Nephron progenitor cell (in vitro differentiated cells): ENCODE measurements around the gene ZNRF1.

Source experiments
- DNase-seq: peaks from one replicate; pipeline ENCODE4 v3.0.0; 2021
- H3K27ac Mint-ChIP-seq: 2 replicates; pipeline ENCODE4 v1.8.0; 2021; ENCODE audit warnings: mild to moderate bottlenecking, moderate library complexity, mixed read lengths
- H3K27me3 Mint-ChIP-seq: 2 replicates; pipeline ENCODE4 v1.8.0; 2021; ENCODE audit warnings: mild to moderate bottlenecking, low read depth, mixed read lengths; ENCODE audit not compliant: poor library complexity
- H3K36me3 Mint-ChIP-seq: 2 replicates; pipeline ENCODE4 v1.8.0; 2021; ENCODE audit warnings: low read depth, mixed read lengths
- H3K4me1 Mint-ChIP-seq: 2 replicates; pipeline ENCODE4 v1.8.0; 2021; ENCODE audit warnings: mixed read lengths
- H3K4me3 Mint-ChIP-seq: 2 replicates; pipeline ENCODE4 v1.8.0; 2021; ENCODE audit warnings: mild to moderate bottlenecking, moderate library complexity, mixed read lengths
- H3K9me3 Mint-ChIP-seq: 2 replicates; pipeline ENCODE4 v1.8.0; 2021; ENCODE audit warnings: mild to moderate bottlenecking, moderate library complexity, mixed read lengths
- CTCF ChIP-seq: fragments of 200-600 bp; sonication (generic); IDR thresholded peaks from 2 replicates; pipeline ENCODE4 v1.5.0; 2021; ENCODE audit warnings: antibody characterized with exemption

The ZNRF1 gene

GRCh38 chr16:75042426-75043174 lies 43.8 kb downstream of the ZNRF1 start:
- Mint-ChIP-seq H3K27me3 (peaks cover 3% of the 10 kb centered on the region), H3K4me3 (no peak overlapping the region), H3K9me3 (peaks cover 25% of the 10 kb centered on the region), H3K27ac (peak overlapping the region; percentile 8), H3K4me1 (peaks cover 17% of the 10 kb centered on the region), H3K36me3 (peaks cover 39% of the 10 kb centered on the region)
- TF ChIP-seq CTCF: no peak
- DNase-seq: peak; percentile 7

DNA sequence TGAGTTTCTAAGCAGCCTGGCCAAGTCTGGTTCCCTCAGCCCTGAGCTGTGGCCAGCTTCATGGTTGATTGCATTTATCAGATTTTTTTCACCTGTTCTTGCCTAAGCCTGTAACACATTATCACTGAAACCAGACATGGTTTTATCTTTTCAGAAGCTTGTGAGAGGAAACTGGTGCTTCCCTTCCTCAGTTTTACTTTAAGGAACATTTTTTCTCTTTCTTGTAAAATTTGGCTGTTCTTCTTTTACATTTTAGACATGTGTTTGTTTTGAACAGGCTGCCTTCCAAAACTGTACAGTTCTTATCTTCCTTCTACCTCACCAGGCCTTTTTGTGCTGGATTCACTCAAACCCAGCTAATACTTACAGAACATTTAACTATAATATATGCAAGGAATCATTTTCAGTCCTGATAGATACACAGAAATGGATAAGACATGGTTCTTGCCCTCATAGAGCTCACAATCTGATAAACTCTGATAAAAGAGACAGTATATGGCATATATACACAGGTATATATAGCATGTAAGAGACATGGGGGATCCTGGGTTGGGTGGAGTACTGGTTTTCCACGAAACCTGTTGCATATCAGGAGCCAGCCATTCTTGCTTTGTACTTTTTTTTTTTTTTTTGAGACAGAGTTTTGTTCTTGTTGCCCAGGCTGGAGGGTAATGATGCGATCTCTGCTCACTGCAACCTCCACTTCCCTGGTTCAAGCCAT lies 44.5 kb downstream of the ZNRF1 start:
- Mint-ChIP-seq H3K9me3 (peaks cover 25% of the 10 kb centered on the region), H3K27me3 (peaks cover under 1% of the 10 kb centered on the region), H3K27ac (peak overlapping the region; percentile 36), H3K4me3 (no peak overlapping the region), H3K36me3 (peaks cover 39% of the 10 kb centered on the region), H3K4me1 (peaks cover 17% of the 10 kb centered on the region)
- no peak for TF ChIP-seq CTCF
- DNase-seq: no peak

- peaks cover 17% of the 10 kb centered on the region for H3K4me1 Mint-ChIP-seq
- H3K27ac Mint-ChIP-seq: no peak overlapping the region
- DNase-seq: no peak
- H3K9me3 Mint-ChIP-seq: peaks cover 32% of the 10 kb centered on the region
- no peak for TF ChIP-seq CTCF
- H3K27me3 Mint-ChIP-seq: no peaks in the 10 kb centered on the region
- H3K36me3 Mint-ChIP-seq: peaks cover 46% of the 10 kb centered on the region
- no peak overlapping the region for H3K4me3 Mint-ChIP-seq
Observed at GRCh38 chr16:75044800-75045361, 46.1 kb downstream of the ZNRF1 start.

DNA sequence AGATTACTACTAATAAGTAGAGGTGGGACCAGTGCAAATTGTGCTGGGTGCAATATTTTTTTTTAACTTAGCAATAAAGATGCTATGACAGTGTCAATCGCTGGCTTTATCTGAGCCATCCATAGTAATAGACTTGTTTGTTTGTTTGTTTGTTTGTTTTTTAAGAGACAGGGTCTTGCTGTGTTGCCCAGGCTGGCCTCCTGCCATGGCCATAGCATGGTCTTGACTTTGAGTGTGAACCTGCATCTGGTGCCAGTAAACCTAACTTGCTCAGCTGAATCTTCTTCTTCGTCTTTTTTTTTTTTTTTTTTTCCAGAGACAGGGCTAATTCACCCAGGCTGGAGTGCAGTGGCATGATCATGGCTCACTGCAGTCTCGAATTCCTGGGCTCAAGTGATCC lies 46.6 kb downstream of the ZNRF1 start:
- DNase-seq: no peak
- peaks cover 17% of the 10 kb centered on the region for H3K4me1 Mint-ChIP-seq
- no peaks in the 10 kb centered on the region for H3K27me3 Mint-ChIP-seq
- H3K4me3 Mint-ChIP-seq: no peak overlapping the region
- no peak for TF ChIP-seq CTCF
- peaks cover 45% of the 10 kb centered on the region for H3K36me3 Mint-ChIP-seq
- peaks cover 36% of the 10 kb centered on the region for H3K9me3 Mint-ChIP-seq
- no peak overlapping the region for H3K27ac Mint-ChIP-seq

- no peak for DNase-seq
- H3K27me3 Mint-ChIP-seq: no peaks in the 10 kb centered on the region
- no peak for TF ChIP-seq CTCF
- no peak overlapping the region for H3K27ac Mint-ChIP-seq
- peaks cover 49% of the 10 kb centered on the region for H3K36me3 Mint-ChIP-seq
- H3K9me3 Mint-ChIP-seq: peaks cover 40% of the 10 kb centered on the region
- H3K4me3 Mint-ChIP-seq: no peak overlapping the region
- H3K4me1 Mint-ChIP-seq: peaks cover 12% of the 10 kb centered on the region
Observed at GRCh38 chr16:75048054-75048453, 49.2 kb downstream of the ZNRF1 start.
